NCI-H460 (cell line): ENCODE data around the gene TOMM7. TPM values are rescaled to one million over a fixed set of nuclear protein-coding genes. Genes with fewer than 3 reads are reported as not detected.

Experiments used
- DNase-seq: peaks from one replicate; pipeline ENCODE4 v3.0.0-alpha.2; 2016; ENCODE audit warnings: low read depth; ENCODE audit errors: extremely low read depth
- polyA plus RNA-seq: library from polyadenylated mRNA; depleted of rRNA; stranded (reverse); fragments of >200 nt; gene quantifications from 2 replicates; pipeline ENCODE4 v1.2.3, GENCODE V29; 2014; cell fraction: nucleus; rRNA removed
- total RNA-seq: library from RNA; depleted of rRNA; stranded (reverse); fragments of >200 nt; shearing (Covaris generic); gene quantifications from 2 replicates; pipeline ENCODE4 v1.2.3, GENCODE V29; 2014; rRNA removed

The TOMM7 gene
- 408 and 421 TPM in 2 replicates for total RNA-seq
- polyA plus RNA-seq = 136 and 137 TPM in 2 replicates

GRCh38 chr7:22822486-22823141 is at the start of gene TOMM7:
TOMM7 (minus strand) TSS chr7:22822849; CDS start chr7:22822779, 70 bp downstream.
- peak; percentile 96 for DNase-seq

- DNase-seq = no peak
Measured at GRCh38 chr7:22872096-22872807, 49.6 kb upstream of the TOMM7 start.

- DNase-seq = no peak
Measured at GRCh38 chr7:22871661-22872060, 49.0 kb upstream of the TOMM7 start.

- DNase-seq = no peak
Measured at GRCh38 chr7:22868509-22868908, 45.9 kb upstream of the TOMM7 start.

GRCh38 chr7:22867589-22867988 is 44.9 kb upstream of the TOMM7 start:
- no peak for DNase-seq

- no peak for DNase-seq
Measured at GRCh38 chr7:22867003-22867402, 44.4 kb upstream of the TOMM7 start.

- DNase-seq = no peak
Measured at GRCh38 chr7:22865602-22865960, 42.9 kb upstream of the TOMM7 start.

- DNase-seq = no peak
Measured at GRCh38 chr7:22864855-22865601, 42.4 kb upstream of the TOMM7 start.

GRCh38 chr7:22864301-22864700 is 41.7 kb upstream of the TOMM7 start:
- DNase-seq = no peak

- DNase-seq = no peak
Measured at GRCh38 chr7:22863156-22863899, 40.7 kb upstream of the TOMM7 start.

- no peak for DNase-seq
Measured at GRCh38 chr7:22861576-22861975, 38.9 kb upstream of the TOMM7 start.

- DNase-seq = peak; percentile 49
Measured at GRCh38 chr7:22860784-22861482, 38.3 kb upstream of the TOMM7 start.

- no peak for DNase-seq
Measured at GRCh38 chr7:22860337-22860736, 37.7 kb upstream of the TOMM7 start.

- DNase-seq = no peak
Measured at GRCh38 chr7:22859641-22860290, 37.1 kb upstream of the TOMM7 start.

GRCh38 chr7:22858640-22859561 is 36.3 kb upstream of the TOMM7 start:
- no peak for DNase-seq

GRCh38 chr7:22858274-22858639 is 35.6 kb upstream of the TOMM7 start:
- no peak for DNase-seq

- no peak for DNase-seq
Measured at GRCh38 chr7:22856416-22856815, 33.8 kb upstream of the TOMM7 start.

- no peak for DNase-seq
Measured at GRCh38 chr7:22855049-22855392, 32.4 kb upstream of the TOMM7 start.
